Hematopoietic multipotent progenitor cell treated with erythropoietin and hydrocortisone succinate and interleukin-3 and kit ligand, for 15 days (in vitro differentiated cells): ENCODE data around the gene PSTPIP1.

Source experiments
- DNase-seq: peaks from one replicate; pipeline ENCODE4 v3.0.0-alpha.2; 2015; ENCODE audit warnings: low spot score

Gene PSTPIP1

GRCh38 chr15:77042955-77043920 lies 48.3 kb downstream of the PSTPIP1 start:
- no peak for DNase-seq

- DNase-seq = no peak
Measured at GRCh38 chr15:77044228-77045042, 49.5 kb downstream of the PSTPIP1 start.

GRCh38 chr15:77045985-77046384 lies 51.1 kb downstream of the PSTPIP1 start:
- DNase-seq = no peak

GRCh38 chr15:77046704-77047412 lies 51.9 kb downstream of the PSTPIP1 start:
- no peak for DNase-seq

GRCh38 chr15:77048135-77048876 lies 53.4 kb downstream of the PSTPIP1 start:
- DNase-seq = no peak

GRCh38 chr15:77052556-77052955 lies 57.6 kb downstream of the PSTPIP1 start:
- DNase-seq = no peak

GRCh38 chr15:77053709-77054108 lies 58.8 kb downstream of the PSTPIP1 start:
- DNase-seq = no peak

GRCh38 chr15:77057072-77057471 lies 62.1 kb downstream of the PSTPIP1 start:
- no peak for DNase-seq

GRCh38 chr15:77057685-77058084 lies 62.8 kb downstream of the PSTPIP1 start:
- DNase-seq = no peak

- DNase-seq = no peak
Measured at GRCh38 chr15:77058468-77058867, 63.5 kb downstream of the PSTPIP1 start.

- no peak for DNase-seq
Measured at GRCh38 chr15:77059786-77060361, 64.9 kb downstream of the PSTPIP1 start.

GRCh38 chr15:77060546-77060945 lies 65.6 kb downstream of the PSTPIP1 start:
- DNase-seq = no peak

- DNase-seq = no peak
Measured at GRCh38 chr15:77063249-77063648, 68.3 kb downstream of the PSTPIP1 start.

GRCh38 chr15:77064063-77064462 lies 69.1 kb downstream of the PSTPIP1 start:
- DNase-seq = no peak

GRCh38 chr15:77064539-77065308 lies 69.8 kb downstream of the PSTPIP1 start:
- DNase-seq = no peak

GRCh38 chr15:77066971-77067690 lies 72.2 kb downstream of the PSTPIP1 start:
- no peak for DNase-seq

GRCh38 chr15:77067691-77068367 lies 72.9 kb downstream of the PSTPIP1 start:
- DNase-seq = peak; percentile 7

GRCh38 chr15:77068633-77069032 lies 73.7 kb downstream of the PSTPIP1 start:
- DNase-seq = no peak

- no peak for DNase-seq
Measured at GRCh38 chr15:77069521-77070121, 74.7 kb downstream of the PSTPIP1 start.
